A549 (cell line): ENCODE data around the gene POLR2J. TPM values are rescaled to one million over a fixed set of nuclear protein-coding genes. Genes with fewer than 3 reads are reported as not detected.

Source experiments
- ATAC-seq, 2 experiments: fragments of 200-7000 bp in 1 of 2; fragments of >200 bp in 1 of 2; cut with Nextera tagmentation in 1 of 2; cut with Tn5 transposase in 1 of 2; 3 replicates each; pipeline versions ENCODE4 v1.8.0 to v1.9.1; 2018 to 2020; ENCODE audit warnings: mild to moderate bottlenecking in 1 of 2, moderate library complexity in 1 of 2
- CTCF ChIA-PET: fragments of 300-600 bp; sonication (Branson Sonifier 250); formaldehyde crosslinking; extraction: SDS; loops from one replicate; lab custom pipeline; 2021; ENCODE audit warnings: antibody characterized with exemption, inconsistent platforms; lab: Yijun Ruan, JAX
- POLR2A ChIA-PET: fragments of 350-600 bp; formaldehyde crosslinking; extraction: SDS; loops from one replicate; lab custom pipeline; 2021; ENCODE audit warnings: antibody characterized with exemption, inconsistent platforms; lab: Yijun Ruan, JAX
- DNase-seq, 2 experiments: peaks; one replicate each; pipeline versions ENCODE4 v3.0.0 to v3.0.0-alpha.2; 2011 to 2016; ENCODE audit warnings: low read depth in 1 of 2, low spot score in 1 of 2
- FAIRE-seq: peaks from 2 replicates; lab custom pipeline; 2011; peaks lifted over from hg19 to GRCh38; lab: Jason Lieb, UNC
- H3K27ac ChIP-seq, 2 experiments: fragments of >200 bp; sonication (Bioruptor Twin); formaldehyde crosslinking; 3 replicates each; pipeline ENCODE4 v1.5.1; 2016 to 2017
- H3K4me1 ChIP-seq: fragments of >200 bp; sonication (Bioruptor Twin); formaldehyde crosslinking; 3 replicates; pipeline ENCODE4 v1.6.1; 2016
- H3K4me2 ChIP-seq: fragments of >200 bp; sonication (Bioruptor Twin); formaldehyde crosslinking; 3 replicates; pipeline ENCODE4 v1.6.1; 2016
- H3K4me3 ChIP-seq: fragments of >200 bp; sonication (Bioruptor Twin); formaldehyde crosslinking; 3 replicates; pipeline ENCODE4 v1.5.1; 2016
- H3K9me3 ChIP-seq: fragments of >200 bp; sonication (Bioruptor Twin); formaldehyde crosslinking; 3 replicates; pipeline ENCODE4 v1.6.1; 2016
- CHD4 ChIP-seq: fragments of 200-600 bp; sonication (generic); IDR thresholded peaks from 2 replicates; pipeline ENCODE4 v1.6.1; 2016; ENCODE audit warnings: antibody characterized with exemption, mild to moderate bottlenecking, borderline replicate concordance
- EHF ChIP-seq: fragments of 250-450 bp; sonication (Bioruptor Pico); IDR thresholded peaks from 2 replicates; pipeline ENCODE4 v1.5.0; 2020; ENCODE audit warnings: mild to moderate bottlenecking
- EP300 ChIP-seq, 2 experiments: fragments of >200 bp; sonication (Bioruptor Twin); formaldehyde crosslinking; IDR thresholded peaks; 2 replicates in 1 of 2; 3 replicates in 1 of 2; pipeline ENCODE4 v1.6.1; 2016 to 2017
- ESRRA ChIP-seq: fragments of 150-350 bp; IDR thresholded peaks from 2 replicates; pipeline ENCODE4 v1.6.1; 2014; ENCODE audit warnings: mild to moderate bottlenecking, low read length, borderline replicate concordance
- GATA3 ChIP-seq: IDR thresholded peaks from 2 replicates; pipeline ENCODE4 v1.6.1; 2012; ENCODE audit warnings: borderline replicate concordance
- HDAC2 ChIP-seq: fragments of 200-600 bp; sonication (generic); IDR thresholded peaks from 2 replicates; pipeline ENCODE4 v1.6.1; 2016
- HEYL ChIP-seq: fragments of 250-450 bp; sonication (Bioruptor Pico); IDR thresholded peaks from 2 replicates; pipeline ENCODE4 v1.8.0; 2021; ENCODE audit warnings: mild to moderate bottlenecking, moderate library complexity
- HOXB13 ChIP-seq: fragments of 250-450 bp; sonication (Bioruptor Pico); IDR thresholded peaks from 2 replicates; pipeline ENCODE4 v1.5.0; 2020; ENCODE audit warnings: low read depth, mild to moderate bottlenecking, moderate library complexity
- JUN ChIP-seq, 2 experiments: fragments of >200 bp; sonication (Bioruptor Twin); formaldehyde crosslinking; IDR thresholded peaks; 2 replicates in 1 of 2; 3 replicates in 1 of 2; pipeline ENCODE4 v1.6.1; 2016 to 2017
- NFE2L2 ChIP-seq: fragments of 150-350 bp; conservative IDR thresholded peaks from 2 replicates; pipeline ENCODE4 v1.6.1; 2014; ENCODE audit warnings: low read length
- PHF8 ChIP-seq: fragments of 200-600 bp; sonication (generic); IDR thresholded peaks from 2 replicates; pipeline ENCODE4 v1.6.1; 2016; ENCODE audit warnings: low read depth, mild to moderate bottlenecking, antibody characterized with exemption, moderate library complexity, borderline replicate concordance
- POLR2A ChIP-seq: IDR thresholded peaks from 2 replicates; pipeline ENCODE4 v1.6.1; 2012; ENCODE audit warnings: mild to moderate bottlenecking, low read length
- SREBF2 ChIP-seq: fragments of 450-650 bp; IDR thresholded peaks from 2 replicates; pipeline ENCODE4 v1.6.1; 2014; ENCODE audit warnings: mild to moderate bottlenecking, moderate library complexity
- TFCP2L1 ChIP-seq: fragments of 250-450 bp; sonication (Bioruptor Pico); IDR thresholded peaks from 2 replicates; pipeline ENCODE4 v1.5.0; 2021; ENCODE audit warnings: mild to moderate bottlenecking
- ZNF302 ChIP-seq: fragments of 250-450 bp; sonication (Bioruptor Pico); IDR thresholded peaks from 2 replicates; pipeline ENCODE4 v1.9.0; 2021; ENCODE audit warnings: inconsistent platforms, mild to moderate bottlenecking, moderate library complexity
- ZSCAN20 ChIP-seq: fragments of 250-450 bp; sonication (Bioruptor Pico); IDR thresholded peaks from 2 replicates; pipeline ENCODE4 v1.8.0; 2022; ENCODE audit warnings: mild to moderate bottlenecking, moderate library complexity
- WGBS: methylation state at CpG from one replicate; pipeline ENCODE4 v1.1.6; 2017; ENCODE audit errors: missing lambda C conversion rate; 5-methylcytosine and 5-hydroxymethylcytosine counted together
- polyA plus RNA-seq, 4 experiments: library from polyadenylated mRNA; depleted of rRNA in 3 of 4; stranded (reverse); fragments of >200 nt; fragmentation: RNase III in 1 of 4; extraction: RNeasy Plus Mini Kit Qiagen cat#74134 plus additional on column Dnase treatment in 1 of 4; gene quantifications; 2 replicates in 3 of 4; 3 replicates in 1 of 4; pipeline ENCODE4 v1.2.3, GENCODE V29; 2011 to 2017
- TF ChIP-seq, protein P1 (sequence below): fragments of 250-450 bp; sonication (Bioruptor Pico); IDR thresholded peaks from 2 replicates; pipeline ENCODE4 v1.5.0; 2021; ENCODE audit warnings: mild to moderate bottlenecking, moderate library complexity, borderline replicate concordance
- TF ChIP-seq, protein P2 (sequence below): fragments of >200 bp; sonication (Bioruptor Twin); formaldehyde crosslinking; IDR thresholded peaks from 2 replicates; pipeline ENCODE4 v1.6.1; 2016
- TF ChIP-seq, protein P3 (sequence below): fragments of >200 bp; sonication (Bioruptor Twin); formaldehyde crosslinking; IDR thresholded peaks from 3 replicates; pipeline ENCODE4 v1.5.1; 2016
- TF ChIP-seq, protein P4 (sequence below): fragments of 450-650 bp; IDR thresholded peaks from 2 replicates; pipeline ENCODE4 v1.6.1; 2014; ENCODE audit warnings: antibody characterized with exemption
- TF ChIP-seq, protein P5 (sequence below): fragments of >200 bp; sonication (Bioruptor Twin); formaldehyde crosslinking; IDR thresholded peaks from 3 replicates; pipeline ENCODE4 v1.6.1; 2016

Gene POLR2J
- polyA plus RNA-seq, 2 of the 4 experiments (the other 2 are of a cell fraction), result 99.0 to 104 TPM

DNA sequence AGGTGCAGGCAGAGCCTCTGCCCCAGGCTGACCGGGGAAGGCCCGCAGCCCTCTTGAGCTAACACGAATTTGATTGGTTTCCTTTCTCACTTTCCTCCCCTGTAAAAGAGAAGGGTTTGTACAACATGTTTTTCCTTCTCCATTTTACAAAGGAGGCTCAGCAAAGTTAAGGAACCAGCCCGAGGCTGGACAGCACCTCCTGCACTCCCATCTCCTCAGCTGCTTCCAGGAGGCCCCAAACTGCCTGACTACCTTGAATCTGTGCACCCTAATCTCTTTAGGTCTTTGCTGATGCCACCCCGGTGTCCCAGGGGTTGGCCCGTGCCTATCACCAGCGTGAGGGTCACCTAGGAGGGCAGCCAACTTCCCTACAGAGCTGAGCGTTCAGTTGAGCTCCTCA lies 18.3 kb downstream of the POLR2J start (continued):
- TF ChIP-seq, protein P1, sequence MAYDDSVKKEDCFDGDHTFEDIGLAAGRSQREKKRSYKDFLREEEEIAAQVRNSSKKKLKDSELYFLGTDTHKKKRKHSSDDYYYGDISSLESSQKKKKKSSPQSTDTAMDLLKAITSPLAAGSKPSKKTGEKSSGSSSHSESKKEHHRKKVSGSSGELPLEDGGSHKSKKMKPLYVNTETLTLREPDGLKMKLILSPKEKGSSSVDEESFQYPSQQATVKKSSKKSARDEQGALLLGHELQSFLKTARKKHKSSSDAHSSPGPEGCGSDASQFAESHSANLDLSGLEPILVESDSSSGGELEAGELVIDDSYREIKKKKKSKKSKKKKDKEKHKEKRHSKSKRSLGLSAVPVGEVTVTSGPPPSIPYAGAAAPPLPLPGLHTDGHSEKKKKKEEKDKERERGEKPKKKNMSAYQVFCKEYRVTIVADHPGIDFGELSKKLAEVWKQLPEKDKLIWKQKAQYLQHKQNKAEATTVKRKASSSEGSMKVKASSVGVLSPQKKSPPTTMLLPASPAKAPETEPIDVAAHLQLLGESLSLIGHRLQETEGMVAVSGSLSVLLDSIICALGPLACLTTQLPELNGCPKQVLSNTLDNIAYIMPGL (CRISPR knock-in tag), result no peak
- TF ChIP-seq, all 56 proteins: peak for 0

DNA sequence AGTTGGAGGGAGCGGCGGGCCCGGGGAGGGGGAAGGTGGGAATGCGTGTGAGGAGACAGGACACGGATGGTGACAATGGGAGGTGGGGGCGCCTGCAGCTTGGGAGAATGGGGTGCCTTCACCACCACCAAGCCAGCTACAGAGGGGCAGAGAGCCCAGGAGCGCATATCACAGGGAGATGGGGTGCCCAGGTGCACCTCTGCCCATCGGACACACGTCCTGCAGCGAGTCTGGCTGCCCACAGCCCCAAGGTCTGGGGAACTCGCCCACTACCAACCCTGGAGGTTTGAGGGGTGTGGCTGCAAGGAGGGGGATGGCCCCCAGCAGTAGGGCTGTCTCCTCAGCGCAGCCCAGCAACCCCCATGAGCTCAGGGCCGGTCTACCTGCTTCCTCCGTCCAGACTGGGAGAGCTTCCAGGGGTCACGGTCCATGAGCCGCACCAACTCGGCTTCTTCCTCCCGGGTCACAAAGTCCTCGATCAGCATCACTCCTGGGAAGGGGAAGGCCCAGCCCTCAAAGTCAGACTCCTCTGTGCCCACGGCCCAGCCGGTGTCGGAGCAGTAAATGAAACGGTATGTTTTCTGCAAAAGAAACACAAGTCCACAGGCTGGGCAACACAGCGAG lies 19.4 kb downstream of the POLR2J start:
- H3K4me1 ChIP-seq, result peaks cover 5% of the 10 kb centered on the region; the same call in 2 of the 3 replicates
- ATAC-seq, result no peak
- TF ChIP-seq POLR2A, result no peak
- no peak for TF ChIP-seq GATA3
- no peak for TF ChIP-seq EHF (CRISPR knock-in tag)
- no peak for TF ChIP-seq PHF8
- no peak for TF ChIP-seq TFCP2L1 (CRISPR knock-in tag)
- no peak for TF ChIP-seq HOXB13 (CRISPR knock-in tag)
- no peak for TF ChIP-seq CHD4
- no peak for TF ChIP-seq JUN (IDR thresholded peaks at IDR 0.05)
- no peak for TF ChIP-seq NFE2L2
- TF ChIP-seq, protein P1 (CRISPR knock-in tag), result no peak
- no peaks in the 10 kb centered on the region for H3K9me3 ChIP-seq
- CTCF ChIA-PET, result interaction anchor here (1.1 to 2.1 kb wide), 2 partner anchors 9 to 54 kb away, joined by 4 read pairs; no protein-coding TSS in a partner anchor
- POLR2A ChIA-PET, result no interaction called here
- FAIRE-seq, result no peak
- H3K4me2 ChIP-seq, result no peak overlapping the region
- no peak overlapping the region for H3K4me3 ChIP-seq
- no peak for DNase-seq
- no peak overlapping the region for H3K27ac ChIP-seq
- 90% methylated on average over 19 of the region's 24 CpGs for WGBS

DNA sequence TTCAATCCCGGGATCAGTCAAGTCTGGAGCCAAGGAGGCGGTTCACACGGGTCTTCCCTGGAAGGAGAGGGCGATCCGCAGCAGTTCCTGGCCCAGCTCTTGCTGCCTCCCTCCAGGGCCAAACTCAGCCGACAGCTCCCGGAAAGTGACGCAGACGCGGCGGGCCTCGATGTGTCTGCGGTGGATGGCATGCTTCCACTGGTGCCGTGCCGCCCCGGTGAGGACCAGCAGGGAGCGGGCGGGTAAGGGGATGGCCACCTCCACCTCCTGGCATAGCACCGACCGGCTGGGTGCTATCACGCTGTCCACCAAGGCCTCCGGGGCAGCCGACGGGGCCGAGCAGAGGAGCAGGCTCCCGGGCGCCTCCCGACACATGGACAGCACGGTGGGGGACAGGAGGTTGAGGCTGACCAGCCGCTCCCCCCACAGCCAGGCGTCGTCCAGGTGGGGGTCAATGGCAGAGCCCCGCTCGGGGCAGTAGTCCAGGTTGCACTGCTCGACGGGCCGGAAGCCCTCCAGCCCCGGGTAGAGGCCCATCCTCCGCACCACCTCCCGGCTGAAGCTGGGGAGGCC lies 21.3 kb downstream of the POLR2J start:
- TF ChIP-seq HOXB13 (CRISPR knock-in tag) (no peak), NFE2L2 (no peak), HEYL (no peak), HDAC2 (no peak), ZSCAN20 (CRISPR knock-in tag) (no peak), EP300 (IDR thresholded peaks at IDR 0.05) (no peak), ZNF302 (CRISPR knock-in tag) (no peak), ESRRA (no peak), SREBF2 (no peak)
- TF ChIP-seq, protein P2, sequence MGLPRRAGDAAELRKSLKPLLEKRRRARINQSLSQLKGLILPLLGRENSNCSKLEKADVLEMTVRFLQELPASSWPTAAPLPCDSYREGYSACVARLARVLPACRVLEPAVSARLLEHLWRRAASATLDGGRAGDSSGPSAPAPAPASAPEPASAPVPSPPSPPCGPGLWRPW, result no peak
- TF ChIP-seq, protein P3, sequence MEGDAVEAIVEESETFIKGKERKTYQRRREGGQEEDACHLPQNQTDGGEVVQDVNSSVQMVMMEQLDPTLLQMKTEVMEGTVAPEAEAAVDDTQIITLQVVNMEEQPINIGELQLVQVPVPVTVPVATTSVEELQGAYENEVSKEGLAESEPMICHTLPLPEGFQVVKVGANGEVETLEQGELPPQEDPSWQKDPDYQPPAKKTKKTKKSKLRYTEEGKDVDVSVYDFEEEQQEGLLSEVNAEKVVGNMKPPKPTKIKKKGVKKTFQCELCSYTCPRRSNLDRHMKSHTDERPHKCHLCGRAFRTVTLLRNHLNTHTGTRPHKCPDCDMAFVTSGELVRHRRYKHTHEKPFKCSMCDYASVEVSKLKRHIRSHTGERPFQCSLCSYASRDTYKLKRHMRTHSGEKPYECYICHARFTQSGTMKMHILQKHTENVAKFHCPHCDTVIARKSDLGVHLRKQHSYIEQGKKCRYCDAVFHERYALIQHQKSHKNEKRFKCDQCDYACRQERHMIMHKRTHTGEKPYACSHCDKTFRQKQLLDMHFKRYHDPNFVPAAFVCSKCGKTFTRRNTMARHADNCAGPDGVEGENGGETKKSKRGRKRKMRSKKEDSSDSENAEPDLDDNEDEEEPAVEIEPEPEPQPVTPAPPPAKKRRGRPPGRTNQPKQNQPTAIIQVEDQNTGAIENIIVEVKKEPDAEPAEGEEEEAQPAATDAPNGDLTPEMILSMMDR, result no peak
- TF ChIP-seq, protein P4, sequence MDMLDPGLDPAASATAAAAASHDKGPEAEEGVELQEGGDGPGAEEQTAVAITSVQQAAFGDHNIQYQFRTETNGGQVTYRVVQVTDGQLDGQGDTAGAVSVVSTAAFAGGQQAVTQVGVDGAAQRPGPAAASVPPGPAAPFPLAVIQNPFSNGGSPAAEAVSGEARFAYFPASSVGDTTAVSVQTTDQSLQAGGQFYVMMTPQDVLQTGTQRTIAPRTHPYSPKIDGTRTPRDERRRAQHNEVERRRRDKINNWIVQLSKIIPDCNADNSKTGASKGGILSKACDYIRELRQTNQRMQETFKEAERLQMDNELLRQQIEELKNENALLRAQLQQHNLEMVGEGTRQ, result no peak
- TF ChIP-seq, protein P5, sequence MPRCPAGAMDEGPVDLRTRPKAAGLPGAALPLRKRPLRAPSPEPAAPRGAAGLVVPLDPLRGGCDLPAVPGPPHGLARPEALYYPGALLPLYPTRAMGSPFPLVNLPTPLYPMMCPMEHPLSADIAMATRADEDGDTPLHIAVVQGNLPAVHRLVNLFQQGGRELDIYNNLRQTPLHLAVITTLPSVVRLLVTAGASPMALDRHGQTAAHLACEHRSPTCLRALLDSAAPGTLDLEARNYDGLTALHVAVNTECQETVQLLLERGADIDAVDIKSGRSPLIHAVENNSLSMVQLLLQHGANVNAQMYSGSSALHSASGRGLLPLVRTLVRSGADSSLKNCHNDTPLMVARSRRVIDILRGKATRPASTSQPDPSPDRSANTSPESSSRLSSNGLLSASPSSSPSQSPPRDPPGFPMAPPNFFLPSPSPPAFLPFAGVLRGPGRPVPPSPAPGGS, result no peak
- TF ChIP-seq, all 56 proteins: peak for 0
- WGBS, result 92% methylated on average over 35 of the region's 40 CpGs
- POLR2A ChIA-PET, result no interaction called here
- no peaks in the 10 kb centered on the region for H3K9me3 ChIP-seq
- DNase-seq (no peak), ATAC-seq (no peak), FAIRE-seq (no peak)
- no peak overlapping the region for H3K4me2 ChIP-seq
- H3K27ac ChIP-seq, result no peak overlapping the region
- CTCF ChIA-PET, result interaction anchor here (1.1 to 1.9 kb wide), 4 partner anchors 10 to 18 kb away, joined by 3 to 5 read pairs (median 4); no protein-coding TSS in a partner anchor
- no peak overlapping the region for H3K4me3 ChIP-seq
- H3K4me1 ChIP-seq, result no peaks in the 10 kb centered on the region
